H1 (cell line): ENCODE data around the gene SNAP25. TPM values are rescaled to one million over a fixed set of nuclear protein-coding genes. Genes with fewer than 3 reads are reported as not detected.

ENCODE experiments used
- CTCF ChIA-PET: fragments of 300-600 bp; sonication (Branson Sonifier 250); formaldehyde crosslinking; loops from one replicate; lab custom pipeline; 2021; ENCODE audit not compliant: partially characterized antibody; lab: Charles Lee
- POLR2A ChIA-PET: fragments of 300-600 bp; sonication (Branson Sonifier 250); formaldehyde crosslinking; loops from one replicate; lab custom pipeline; 2021; ENCODE audit warnings: inconsistent platforms; ENCODE audit not compliant: partially characterized antibody; lab: Charles Lee
- DNase-seq, 2 experiments: peaks; one replicate each; pipeline versions ENCODE4 v3.0.0 to v3.0.0-alpha.2; 2010 to 2022; ENCODE audit warnings: low spot score in 2 of 2, low read depth in 1 of 2, mixed read lengths in 1 of 2
- FAIRE-seq: peaks from 2 replicates; lab custom pipeline; 2011; peaks lifted over from hg19 to GRCh38; lab: Jason Lieb, UNC
- H2AFZ ChIP-seq: 2 replicates; pipeline ENCODE4 v1.8.1; 2012; ENCODE audit warnings: low read length, inconsistent platforms
- H2AK5ac ChIP-seq: 2 replicates; pipeline ENCODE4 v1.6.1; 2013; ENCODE audit warnings: low read depth, low read length
- H2BK120ac ChIP-seq: replicated peaks from 2 replicates; pipeline ENCODE3; 2013; ENCODE audit warnings: low read depth, low read length, inconsistent platforms
- H2BK12ac ChIP-seq: 2 replicates; pipeline ENCODE4 v1.6.1; 2013; ENCODE audit warnings: low read depth, low read length
- H2BK15ac ChIP-seq: 2 replicates; pipeline ENCODE4 v1.6.1; 2013; ENCODE audit warnings: low read length
- H2BK20ac ChIP-seq: 2 replicates; pipeline ENCODE4 v1.6.1; 2013; ENCODE audit warnings: low read length
- H2BK5ac ChIP-seq: 2 replicates; pipeline ENCODE4 v1.6.1; 2013; ENCODE audit warnings: low read depth, low read length
- H3K14ac ChIP-seq: 2 replicates; pipeline ENCODE4 v1.6.1; 2013; ENCODE audit warnings: inconsistent platforms; ENCODE audit not compliant: insufficient read length
- H3K18ac ChIP-seq: 2 replicates; pipeline ENCODE4 v1.6.1; 2013; ENCODE audit warnings: low read length; ENCODE audit errors: extremely low read depth
- H3K23ac ChIP-seq: 2 replicates; pipeline ENCODE4 v1.6.1; 2013; ENCODE audit warnings: inconsistent platforms; ENCODE audit not compliant: insufficient read length
- H3K23me2 ChIP-seq: 2 replicates; pipeline ENCODE4 v1.6.1; 2013; ENCODE audit warnings: low read depth, low read length
- H3K27ac ChIP-seq: 2 replicates; pipeline ENCODE4 v1.6.1; 2011; ENCODE audit warnings: low read depth, low read length, inconsistent platforms
- H3K27me3 ChIP-seq, 4 experiments: replicated peaks in 1 of 4; 1 replicate in 1 of 4; 2 replicates in 3 of 4; pipeline versions ENCODE4 v1.6.1 to v1.8.1; 2011 to 2013; ENCODE audit warnings: low read length in 3 of 4, mild to moderate bottlenecking in 3 of 4, inconsistent platforms in 2 of 4, mixed read lengths in 2 of 4, moderate library complexity in 1 of 4; ENCODE audit not compliant: control insufficient read depth in 3 of 4, insufficient read depth in 3 of 4; ENCODE audit errors: extremely low read depth in 1 of 4
- H3K36me3 ChIP-seq, 4 experiments: 2 replicates each; pipeline versions ENCODE4 v1.6.1 to v1.8.1; 2011 to 2013; ENCODE audit warnings: mild to moderate bottlenecking in 4 of 4, low read length in 3 of 4, moderate library complexity in 2 of 4, control low read depth in 1 of 4, inconsistent platforms in 1 of 4; ENCODE audit not compliant: insufficient read depth in 4 of 4, control insufficient read depth in 2 of 4
- H3K4ac ChIP-seq: replicated peaks from 2 replicates; pipeline ENCODE3; 2013; ENCODE audit warnings: low read length, low read depth, mixed read lengths, inconsistent platforms; ENCODE audit not compliant: insufficient read length
- H3K4me1 ChIP-seq, 4 experiments: replicated peaks in 1 of 4; 1 replicate in 1 of 4; 2 replicates in 3 of 4; pipeline versions ENCODE4 v1.6.1 to v1.8.1; 2011 to 2013; ENCODE audit warnings: low read length in 3 of 4, inconsistent platforms in 2 of 4, mixed read lengths in 1 of 4; ENCODE audit not compliant: insufficient read depth in 4 of 4, control insufficient read depth in 3 of 4
- H3K4me2 ChIP-seq, 2 experiments: 2 replicates each; pipeline versions ENCODE4 v1.6.1 to v1.8.1; 2011 to 2013; ENCODE audit warnings: low read depth in 2 of 2, low read length in 2 of 2, control low read depth in 1 of 2, inconsistent platforms in 1 of 2, mild to moderate bottlenecking in 1 of 2; ENCODE audit not compliant: insufficient read depth in 1 of 2
- H3K4me3 ChIP-seq, 4 experiments: fragments of 200-600, 300-600 bp in 1 of 4; sonication (generic), shearing (Covaris generic), sonication (Bioruptor Twin) in 1 of 4; 2 replicates each; pipeline versions ENCODE4 v1.5.1 to v1.8.1; 2011 to 2016; ENCODE audit warnings: low read length in 4 of 4, low read depth in 3 of 4, control low read depth in 2 of 4, inconsistent platforms in 2 of 4, mild to moderate bottlenecking in 2 of 4, mixed read lengths in 1 of 4, moderate library complexity in 1 of 4; ENCODE audit not compliant: insufficient read depth in 2 of 4; ENCODE audit errors: extremely low read depth in 1 of 4
- H3K56ac ChIP-seq: replicated peaks from 2 replicates; pipeline ENCODE3; 2013; ENCODE audit warnings: low read depth, mild to moderate bottlenecking, mixed read lengths, low read length, inconsistent platforms; ENCODE audit not compliant: insufficient read length
- H3K79me1 ChIP-seq: 2 replicates; pipeline ENCODE4 v1.6.1; 2013; ENCODE audit warnings: low read depth, low read length, control low read depth
- H3K79me2 ChIP-seq, 2 experiments: 2 replicates each; pipeline versions ENCODE4 v1.6.1 to v1.8.1; 2012 to 2013; ENCODE audit warnings: low read length in 2 of 2, mild to moderate bottlenecking in 2 of 2, inconsistent platforms in 1 of 2; ENCODE audit not compliant: insufficient read depth in 2 of 2, control insufficient read depth in 1 of 2
- H3K9ac ChIP-seq, 4 experiments: replicated peaks in 1 of 4; 1 replicate in 1 of 4; 2 replicates in 3 of 4; pipeline versions ENCODE4 v1.6.1 to v1.8.1; 2011 to 2013; ENCODE audit warnings: low read depth in 3 of 4, low read length in 3 of 4, control low read depth in 2 of 4, mild to moderate bottlenecking in 2 of 4, moderate library complexity in 2 of 4, inconsistent platforms in 1 of 4; ENCODE audit errors: extremely low read depth in 1 of 4
- H3K9me3 ChIP-seq, 2 experiments: 2 replicates each; pipeline versions ENCODE4 v1.6.1 to v1.8.1; 2012 to 2013; ENCODE audit warnings: mild to moderate bottlenecking in 2 of 2, moderate library complexity in 2 of 2, control low read depth in 1 of 2, inconsistent platforms in 1 of 2, low read depth in 1 of 2, low read length in 1 of 2, mixed read lengths in 1 of 2; ENCODE audit not compliant: insufficient read depth in 2 of 2
- H4K20me1 ChIP-seq, 2 experiments: replicated peaks in 1 of 2; 2 replicates each; pipeline versions ENCODE3 to v1.8.1; 2011 to 2013; ENCODE audit warnings: inconsistent platforms in 2 of 2, low read length in 2 of 2, mild to moderate bottlenecking in 1 of 2; ENCODE audit not compliant: insufficient read depth in 2 of 2, control insufficient read depth in 1 of 2
- H4K5ac ChIP-seq: 2 replicates; pipeline ENCODE4 v1.6.1; 2013; ENCODE audit warnings: low read length, low read depth, mixed read lengths, inconsistent platforms; ENCODE audit not compliant: insufficient read length
- H4K8ac ChIP-seq: 2 replicates; pipeline ENCODE4 v1.8.0; 2013; ENCODE audit warnings: mild to moderate bottlenecking, moderate library complexity, low read length, inconsistent platforms; ENCODE audit not compliant: insufficient read depth; ENCODE audit errors: extremely low read depth
- H4K91ac ChIP-seq: replicated peaks from 2 replicates; pipeline ENCODE3; 2013; ENCODE audit warnings: low read length, mixed read lengths, inconsistent platforms; ENCODE audit not compliant: insufficient read length
- NANOG ChIP-seq: IDR thresholded peaks from 2 replicates; pipeline ENCODE4 v1.6.1; 2011; ENCODE audit warnings: low read length, low read depth, mild to moderate bottlenecking, inconsistent platforms; ENCODE audit not compliant: insufficient read depth, poor library complexity, severe bottlenecking
- WGBS, 2 experiments: shearing (Covaris generic) in 1 of 2; methylation state at CpG; one replicate each; pipeline versions ENCODE4 v1.1.6 to v1.1.7; 2013 to 2015; ENCODE audit warnings: low lambda C conversion rate in 2 of 2, mixed read lengths in 2 of 2, inconsistent platforms in 1 of 2, low coverage in 1 of 2, missing lambda C conversion rate in 1 of 2; ENCODE audit not compliant: insufficient replicate concordance in 2 of 2, insufficient coverage in 1 of 2, insufficient read length in 1 of 2; ENCODE audit errors: extremely low coverage in 1 of 2, missing lambda C conversion rate in 1 of 2; 5-methylcytosine and 5-hydroxymethylcytosine counted together
- polyA plus RNA-seq, 7 experiments: library from polyadenylated mRNA; depleted of rRNA in 3 of 7; stranded (reverse) in 5 of 7; unstranded in 2 of 7; fragments of >200 nt in 5 of 7; fragments of 200-250 nt in 2 of 7; gene quantifications; 1 replicate in 5 of 7; 2 replicates in 1 of 7; 4 replicates in 1 of 7; pipeline versions ENCODE4 v1.2.1 to v1.2.3, GENCODE V29; 2011 to 2013; ENCODE audit warnings: missing spikeins in 2 of 7, mixed read lengths in 2 of 7
- total RNA-seq: library from RNA; stranded (reverse); fragmentation: NEBNext Ultra II Directional; extraction: Animal tissue kit (Norgen Biotek cat#: 25700); gene quantifications from 2 replicates; pipeline ENCODE4 v1.2.1, GENCODE V29; 2021

Gene SNAP25
- total and polyA plus RNA-seq, 2 of the 8 experiments (the other 6 are each of a cell fraction or from before 2014, with no cell fraction given): 0.51 to 0.52 TPM

- H3K79me1 ChIP-seq: no peaks in the 10 kb centered on the region
- no peak overlapping the region for H3K56ac ChIP-seq
- no peak overlapping the region; the same call in 1 of the 2 replicates for H2BK15ac ChIP-seq
- H3K27me3 ChIP-seq: no peaks in the 10 kb centered on the region
- H2BK120ac ChIP-seq: no peak overlapping the region
- H3K4me1 ChIP-seq: no peaks in the 10 kb centered on the region
- no peak overlapping the region for H2BK20ac ChIP-seq
- H3K9ac ChIP-seq: no peak overlapping the region
- H2AK5ac ChIP-seq: no peak overlapping the region; the same call in 1 of the 2 replicates
- H3K14ac ChIP-seq: no peak overlapping the region
- no peak overlapping the region for H4K91ac ChIP-seq
- H2AFZ ChIP-seq: no peak overlapping the region
- H4K8ac ChIP-seq: no peak overlapping the region
- no peak overlapping the region for H4K5ac ChIP-seq
- H3K4me2 ChIP-seq: no peak overlapping the region
- H4K20me1 ChIP-seq: no peaks in the 10 kb centered on the region
- no peak for TF ChIP-seq NANOG
- no peaks in the 10 kb centered on the region for H3K23me2 ChIP-seq
- no peak overlapping the region for H3K4me3 ChIP-seq
- DNase-seq: no peak
- CTCF ChIA-PET: interaction anchor here (1.0 kb wide), 1 partner anchor 16 kb away, joined by 3 read pairs; no protein-coding TSS in a partner anchor
- H3K4ac ChIP-seq: no peak overlapping the region
- H3K36me3 ChIP-seq: no peaks in the 10 kb centered on the region
- H3K23ac ChIP-seq: no peak overlapping the region
- WGBS, 2 experiments: 50% methylated on average over 1 of the region's 1 CpG; no CpG with 5 or more reads in 1 of the 2 experiments
- no peak for FAIRE-seq
- POLR2A ChIA-PET: no interaction called here
- no peak overlapping the region for H2BK12ac ChIP-seq
- H3K9me3 ChIP-seq: peaks cover 0 to 3% of the 10 kb centered on the region in 2 experiments; a peak in 1 of 4 replicates
- no peak overlapping the region for H3K27ac ChIP-seq
- H3K18ac ChIP-seq: no peak overlapping the region
- no peaks in the 10 kb centered on the region for H3K79me2 ChIP-seq
- no peak overlapping the region for H2BK5ac ChIP-seq
Measured at GRCh38 chr20:10342152-10342551, 123.5 kb downstream of the SNAP25 start.
